Measurements from ENCODE around the gene RNF144A. TPM values are rescaled to one million over a fixed set of nuclear protein-coding genes. Genes with fewer than 3 reads are reported as not detected.

The RNF144A gene, protein sequence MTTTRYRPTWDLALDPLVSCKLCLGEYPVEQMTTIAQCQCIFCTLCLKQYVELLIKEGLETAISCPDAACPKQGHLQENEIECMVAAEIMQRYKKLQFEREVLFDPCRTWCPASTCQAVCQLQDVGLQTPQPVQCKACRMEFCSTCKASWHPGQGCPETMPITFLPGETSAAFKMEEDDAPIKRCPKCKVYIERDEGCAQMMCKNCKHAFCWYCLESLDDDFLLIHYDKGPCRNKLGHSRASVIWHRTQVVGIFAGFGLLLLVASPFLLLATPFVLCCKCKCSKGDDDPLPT
- total RNA-seq: 1.7 TPM in 1 of 2 replicates, not detected in the other

DNA sequence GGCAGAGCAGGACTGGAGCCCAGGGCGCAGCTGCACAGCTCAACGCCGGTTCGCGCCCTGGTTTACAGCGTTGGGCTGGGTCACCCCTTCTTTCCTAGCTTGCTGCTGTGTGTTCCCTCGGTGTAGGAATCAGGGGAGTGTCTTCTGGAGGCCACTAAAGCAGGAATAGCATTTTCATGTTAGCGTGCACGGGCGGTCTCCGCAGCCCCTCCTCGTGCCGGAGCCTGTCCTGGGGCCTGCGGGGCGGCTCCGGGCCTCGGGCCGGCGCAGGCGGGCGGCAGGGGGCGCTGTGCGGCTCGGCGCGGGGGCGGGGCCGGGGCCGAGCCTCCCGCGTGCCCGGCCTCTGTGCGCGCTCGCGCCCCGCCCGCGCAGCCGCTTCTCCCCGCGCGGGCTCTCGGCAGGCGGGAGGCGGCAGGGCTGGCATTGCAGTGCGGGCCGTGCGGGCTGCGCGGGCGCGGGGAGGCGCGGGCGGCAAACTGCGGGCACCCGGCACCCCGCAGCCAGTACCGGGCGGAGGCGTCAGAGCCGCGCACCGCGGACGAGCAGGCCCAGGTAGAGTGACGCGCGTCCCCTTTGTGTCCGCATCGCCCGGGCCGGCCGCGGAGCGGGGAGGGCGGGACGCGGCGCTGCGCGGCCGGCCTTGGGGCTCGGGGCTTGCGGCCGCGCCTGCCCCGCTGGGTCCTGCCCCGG, at the start of gene RNF144A:
TSS of gene RNF144A (plus strand) at position 342 of the 690 bp plus-strand sequence. CDS start 79,515 bp downstream, outside the sequence.

GRCh38 chr2:6877402-6878304, 39.6 kb upstream of the RNF144A start, which contains the start of gene RSAD2:
Gene RSAD2, plus strand, starts transcription at chr2:6877777. Its CDS starts 24 bp downstream, at chr2:6877801.

Other genes starting within 250 kb of the RNF144A start
- gene CMPK2, start 51.5 kb upstream of the RNF144A start, total RNA-seq: 1.4 TPM in 1 of 2 replicates, not detected in the other
- 0.21 and 2.2 TPM in 2 replicates for gene RSAD2, start 39.6 kb upstream of the RNF144A start, total RNA-seq